ENCODE data around the gene CRYBA2. TPM values are rescaled to one million over a fixed set of nuclear protein-coding genes. Genes with fewer than 3 reads are reported as not detected.

CRYBA2 gene
- polyA plus RNA-seq, 1 donor from 2014 or later: not detected

GRCh38 chr2:218956039-218956438, 37.2 kb downstream of the CRYBA2 start:
- no peak overlapping the region for H3K9ac ChIP-seq (ENCODE audit: low read length)
- H2AFZ ChIP-seq (ENCODE audit: low read depth, low read length): no peak overlapping the region
- no peaks in the 10 kb centered on the region for H4K20me1 ChIP-seq (ENCODE audit: insufficient read depth)
- no peaks in the 10 kb centered on the region for H3K9me2 ChIP-seq (ENCODE audit: insufficient read depth, low read length)
- no peak overlapping the region for H3K4me2 ChIP-seq (ENCODE audit: low read length)
- no peaks in the 10 kb centered on the region for H3F3A ChIP-seq (ENCODE audit: insufficient read depth, low read length, poor library complexity, severe bottlenecking)
- H3K79me2 ChIP-seq (replicated peaks; ENCODE audit: insufficient read depth, low read length): no peaks in the 10 kb centered on the region
- peaks cover 16% of the 10 kb centered on the region for H3K27me3 ChIP-seq (ENCODE audit: insufficient read depth, low read depth, low read length)
- no peak for TF ChIP-seq SMC3 (conservative IDR thresholded peaks at IDR 0.05; ENCODE audit: poor library complexity)
- no peak for TF ChIP-seq EP300 (conservative IDR thresholded peaks at IDR 0.05; ENCODE audit: poor library complexity, severe bottlenecking)
- TF ChIP-seq POLR2AphosphoS5 (IDR thresholded peaks at IDR 0.05): no peak
- TF ChIP-seq TAF1 (IDR thresholded peaks at IDR 0.05; ENCODE audit: low read depth): no peak
- no peak for TF ChIP-seq RAD21 (conservative IDR thresholded peaks at IDR 0.05)
- no peak for TF ChIP-seq CTCF (IDR thresholded peaks at IDR 0.05; ENCODE audit: poor library complexity, severe bottlenecking)
- no peak for TF ChIP-seq EZH2 (IDR thresholded peaks at IDR 0.05; ENCODE audit: borderline replicate concordance, insufficient read depth, low read length, poor library complexity, severe bottlenecking)
- no peak for TF ChIP-seq MXI1 (conservative IDR thresholded peaks at IDR 0.05; ENCODE audit: poor library complexity, severe bottlenecking)
- no peak for TF ChIP-seq REST (IDR thresholded peaks at IDR 0.05; ENCODE audit: borderline replicate concordance)
- no peak overlapping the region for H3K4me3 ChIP-seq (ENCODE audit: low read length)
- no peak overlapping the region for H3K27ac ChIP-seq (ENCODE audit: low read length)
- no peaks in the 10 kb centered on the region for H3K9me3 ChIP-seq (ENCODE audit: low read length)
- no peaks in the 10 kb centered on the region for H3K36me3 ChIP-seq (ENCODE audit: insufficient read depth, low read length)

- Histone ChIP-seq H3K27ac (ENCODE audit: low read length) (no peak overlapping the region), H2AFZ (ENCODE audit: low read depth, low read length) (no peak overlapping the region), H3F3A (ENCODE audit: insufficient read depth, low read length, poor library complexity, severe bottlenecking) (no peaks in the 10 kb centered on the region), H3K9ac (ENCODE audit: low read length) (no peak overlapping the region), H3K4me2 (ENCODE audit: low read length) (no peak overlapping the region), H3K9me2 (ENCODE audit: insufficient read depth, low read length) (no peaks in the 10 kb centered on the region), H4K20me1 (ENCODE audit: insufficient read depth) (no peaks in the 10 kb centered on the region), H3K27me3 (ENCODE audit: insufficient read depth, low read depth, low read length) (peaks cover 4% of the 10 kb centered on the region), H3K79me2 (replicated peaks; ENCODE audit: insufficient read depth, low read length) (no peaks in the 10 kb centered on the region), H3K9me3 (ENCODE audit: low read length) (no peaks in the 10 kb centered on the region), H3K4me3 (ENCODE audit: low read length) (no peak overlapping the region), H3K36me3 (ENCODE audit: insufficient read depth, low read length) (no peaks in the 10 kb centered on the region)
- no peak for TF ChIP-seq POLR2AphosphoS5 (IDR thresholded peaks at IDR 0.05)
- no peak for TF ChIP-seq MXI1 (conservative IDR thresholded peaks at IDR 0.05; ENCODE audit: poor library complexity, severe bottlenecking)
Measured at GRCh38 chr2:218954541-218955300, 38.5 kb downstream of the CRYBA2 start.

Measured in neural cell (in vitro differentiated cells).